Activated T-helper 1 cell treated with Interleukin-2 at 50 U/mL for 16 hours (primary cell): ENCODE data around the gene PIGN.

Experiments used
- DNase-seq: peaks from one replicate; pipeline ENCODE4 v3.0.0-alpha.2; 2020; ENCODE audit warnings: low read depth

PIGN gene, protein sequence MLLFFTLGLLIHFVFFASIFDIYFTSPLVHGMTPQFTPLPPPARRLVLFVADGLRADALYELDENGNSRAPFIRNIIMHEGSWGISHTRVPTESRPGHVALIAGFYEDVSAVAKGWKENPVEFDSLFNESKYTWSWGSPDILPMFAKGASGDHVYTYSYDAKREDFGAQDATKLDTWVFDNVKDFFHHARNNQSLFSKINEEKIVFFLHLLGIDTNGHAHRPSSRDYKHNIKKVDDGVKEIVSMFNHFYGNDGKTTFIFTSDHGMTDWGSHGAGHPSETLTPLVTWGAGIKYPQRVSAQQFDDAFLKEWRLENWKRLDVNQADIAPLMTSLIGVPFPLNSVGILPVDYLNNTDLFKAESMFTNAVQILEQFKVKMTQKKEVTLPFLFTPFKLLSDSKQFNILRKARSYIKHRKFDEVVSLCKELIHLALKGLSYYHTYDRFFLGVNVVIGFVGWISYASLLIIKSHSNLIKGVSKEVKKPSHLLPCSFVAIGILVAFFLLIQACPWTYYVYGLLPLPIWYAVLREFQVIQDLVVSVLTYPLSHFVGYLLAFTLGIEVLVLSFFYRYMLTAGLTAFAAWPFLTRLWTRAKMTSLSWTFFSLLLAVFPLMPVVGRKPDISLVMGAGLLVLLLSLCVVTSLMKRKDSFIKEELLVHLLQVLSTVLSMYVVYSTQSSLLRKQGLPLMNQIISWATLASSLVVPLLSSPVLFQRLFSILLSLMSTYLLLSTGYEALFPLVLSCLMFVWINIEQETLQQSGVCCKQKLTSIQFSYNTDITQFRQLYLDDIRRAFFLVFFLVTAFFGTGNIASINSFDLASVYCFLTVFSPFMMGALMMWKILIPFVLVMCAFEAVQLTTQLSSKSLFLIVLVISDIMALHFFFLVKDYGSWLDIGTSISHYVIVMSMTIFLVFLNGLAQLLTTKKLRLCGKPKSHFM

DNA sequence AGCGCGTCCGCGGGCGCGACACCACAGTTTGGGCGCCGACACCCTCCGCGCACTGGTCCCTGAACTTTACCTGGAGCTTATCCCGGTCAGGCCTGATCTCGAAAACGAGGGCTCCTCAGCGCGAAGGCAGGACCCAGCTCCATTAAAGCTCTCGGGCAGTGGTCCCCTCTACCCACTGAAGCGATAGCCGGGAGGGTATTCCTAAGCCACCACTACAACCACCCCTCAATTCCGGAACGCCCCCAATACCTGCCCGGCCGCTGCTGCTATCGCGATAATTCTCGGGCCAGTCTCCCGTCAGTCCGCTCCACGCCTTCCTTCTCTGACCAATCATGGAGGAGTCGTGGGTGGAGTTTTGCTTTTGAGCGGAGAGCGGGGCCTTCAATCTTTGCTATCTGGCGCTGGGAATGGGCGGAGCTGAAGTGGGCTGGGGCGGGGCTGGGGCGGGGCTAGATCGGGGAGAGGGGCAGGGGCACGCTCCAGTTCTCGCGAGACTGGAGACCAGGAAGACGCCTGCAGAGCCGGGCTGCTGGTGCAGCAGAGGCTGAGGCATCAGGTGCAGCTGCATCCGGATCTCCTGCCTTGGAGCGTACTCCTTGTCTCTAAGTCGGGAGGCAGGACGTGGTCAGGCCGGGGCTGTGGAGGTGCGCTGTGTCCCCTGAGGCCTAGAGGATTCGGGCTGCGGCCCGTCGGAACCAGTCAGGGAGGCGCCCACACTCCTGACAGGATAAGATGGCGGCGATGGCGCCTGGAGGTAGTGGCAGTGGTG, at the start of gene PIGN, which contains the start of gene RELCH:
TSS of gene PIGN (minus strand) at position 283 of the 769 bp plus-strand sequence. CDS start 25,703 bp downstream, outside the sequence.
TSS of gene RELCH (plus strand) at position 482 of the 769 bp plus-strand sequence. CDS start at position 733, 251 bp downstream.
- peak; percentile 87 for DNase-seq

DNA sequence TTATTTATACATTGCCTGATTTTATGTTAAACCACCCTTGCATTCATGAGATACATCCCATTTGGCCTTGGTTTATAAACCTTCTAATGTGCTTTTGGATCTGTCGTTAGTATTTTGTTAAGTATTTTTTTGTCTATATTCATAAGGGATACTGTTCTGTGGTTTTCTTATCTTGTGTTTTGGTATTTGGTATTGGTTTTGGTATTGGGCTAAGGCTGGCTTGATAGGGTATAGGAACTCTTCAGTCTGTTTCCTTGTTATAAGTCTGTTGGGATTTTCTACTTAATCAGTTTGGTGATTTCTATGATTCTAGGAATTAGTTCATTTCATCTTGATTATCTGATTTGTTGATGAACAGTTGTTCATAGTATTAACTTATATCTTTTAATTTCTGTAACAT, 49.4 kb upstream of the PIGN start:
- no peak for DNase-seq

DNA sequence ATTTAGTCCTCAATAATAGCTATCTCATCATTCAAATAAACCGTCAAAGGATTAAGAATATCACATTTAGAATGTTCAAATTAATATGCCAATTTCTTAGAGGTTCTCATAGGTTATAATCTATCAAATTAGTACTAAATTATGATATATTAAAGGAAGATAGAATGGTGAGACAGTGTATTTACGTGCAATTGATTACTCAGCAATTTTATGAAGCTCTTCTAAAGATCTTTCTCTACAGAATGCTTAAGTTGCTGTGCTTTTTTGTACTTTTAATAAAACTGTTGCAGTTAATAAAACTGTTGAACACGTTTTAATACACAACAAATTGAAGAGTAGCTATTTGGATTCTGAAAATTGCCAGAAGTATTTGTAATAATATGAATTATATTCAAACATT, 39.2 kb upstream of the PIGN start:
- no peak for DNase-seq

DNA sequence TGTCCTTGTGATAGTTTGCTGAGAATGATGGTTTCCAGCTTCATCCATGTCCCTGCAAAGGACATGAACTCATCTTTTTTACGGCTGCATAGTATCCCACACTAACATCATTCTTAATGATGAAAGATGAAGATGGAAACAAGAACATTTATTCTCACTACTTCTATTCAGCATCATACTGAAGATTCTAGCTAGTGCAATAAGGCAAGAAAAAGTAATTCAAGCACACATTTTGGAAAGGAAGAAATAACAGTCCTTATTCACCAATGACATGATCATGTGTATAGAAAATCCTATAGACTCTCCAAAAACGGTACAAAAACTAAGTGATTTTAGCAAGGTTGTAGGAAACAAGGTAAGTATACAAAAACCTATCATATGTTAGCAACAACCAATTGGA, 37.4 kb upstream of the PIGN start:
- DNase-seq = no peak

DNA sequence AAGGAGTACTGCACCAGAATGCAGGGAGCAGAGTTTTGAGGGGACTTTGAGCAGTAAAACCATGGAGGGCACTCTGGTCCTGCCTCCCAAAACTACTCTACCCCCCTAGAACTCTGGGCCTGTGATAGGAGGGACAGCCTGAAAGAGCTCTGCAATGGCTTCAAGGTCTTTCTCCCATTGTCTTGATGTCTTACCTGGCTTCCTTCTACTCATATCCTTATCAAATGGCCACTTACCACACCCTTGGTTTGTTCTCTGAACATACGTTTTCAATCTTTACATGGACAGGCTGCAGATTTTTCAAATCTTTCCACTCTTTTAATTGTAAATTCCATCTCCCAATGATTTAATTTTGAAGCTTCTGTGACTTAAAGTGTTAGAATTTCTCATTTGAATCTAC, 27.9 kb upstream of the PIGN start:
- DNase-seq = no peak

DNA sequence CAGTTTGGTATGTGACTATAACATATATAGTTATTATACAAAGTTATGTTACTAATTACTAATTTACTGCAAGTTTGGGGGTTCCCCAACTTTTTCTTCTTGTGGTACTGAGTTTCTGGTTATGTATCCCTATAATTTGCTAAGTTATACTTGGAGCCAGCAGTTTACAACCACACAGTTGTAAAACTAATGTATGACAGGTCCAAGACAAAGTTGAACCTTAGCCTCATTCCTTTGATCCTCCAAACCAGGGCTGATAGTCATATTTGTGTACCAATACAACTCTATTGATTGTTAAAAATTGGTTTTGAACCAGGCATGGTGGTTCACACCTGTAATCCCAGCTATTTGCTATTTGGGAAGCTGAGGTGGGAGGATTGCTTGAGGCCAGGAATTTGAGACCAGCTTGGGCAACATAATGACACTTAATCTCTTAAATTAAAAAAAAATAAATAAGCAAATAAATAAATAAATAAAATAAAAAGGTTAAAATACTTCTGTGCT, 24.5 kb upstream of the PIGN start:
- DNase-seq = no peak

DNA sequence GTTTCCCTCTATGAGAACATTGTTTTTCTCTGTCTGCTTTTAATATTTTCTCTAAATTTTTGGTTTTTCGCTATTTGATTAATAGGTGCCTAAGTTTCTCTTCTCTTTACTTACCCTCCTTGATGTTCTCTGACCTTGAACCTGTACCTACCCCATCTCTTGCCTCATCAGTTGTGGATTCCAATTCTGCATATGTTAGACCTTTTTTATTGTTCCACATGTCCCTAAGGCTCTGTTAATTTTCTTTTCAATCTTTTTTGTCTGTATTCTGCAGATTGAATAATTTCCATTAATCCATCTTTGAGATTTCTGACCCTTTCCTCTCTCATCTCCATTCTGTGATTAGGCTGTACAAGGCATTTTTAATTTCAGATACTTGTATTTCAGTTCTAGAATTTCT, 23.3 kb upstream of the PIGN start:
- no peak for DNase-seq

DNA sequence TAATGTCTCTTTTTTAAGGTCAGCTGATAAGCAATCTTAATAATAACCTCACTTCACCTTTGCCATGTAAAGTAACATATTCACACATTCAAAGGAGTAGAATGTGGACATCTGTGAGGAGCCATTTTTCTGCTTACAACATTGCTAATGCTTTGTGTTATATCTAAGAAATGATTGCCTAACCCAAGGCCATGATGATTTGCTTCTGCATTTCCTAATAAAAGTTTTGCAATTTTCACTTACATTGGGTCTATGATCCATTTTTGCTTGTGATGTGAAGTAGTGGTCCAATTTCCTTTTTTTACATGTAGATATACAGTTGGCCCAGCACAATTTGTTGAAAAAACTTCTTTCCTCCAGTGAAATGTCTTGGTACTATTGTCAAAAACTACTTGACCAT, 22.2 kb upstream of the PIGN start:
- no peak for DNase-seq

DNA sequence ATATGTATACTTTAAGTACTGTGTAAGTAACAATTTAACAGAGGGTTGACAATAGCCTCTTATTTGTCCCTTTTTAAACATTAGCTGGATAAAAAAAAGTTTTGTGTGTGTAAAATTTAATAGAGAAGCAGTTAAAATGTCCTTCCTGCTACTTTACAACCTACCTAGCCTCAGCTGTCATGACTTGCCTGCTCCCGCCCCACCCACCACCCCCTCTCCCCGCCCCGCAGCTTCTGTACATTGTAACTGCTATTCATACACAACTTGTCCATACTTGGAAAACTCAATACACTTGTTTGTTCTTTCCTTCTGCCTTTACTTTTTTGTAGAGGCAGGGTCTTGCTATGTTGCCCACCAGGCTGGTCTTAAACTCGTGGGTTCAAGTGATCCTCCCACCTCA, 19.7 kb upstream of the PIGN start:
- no peak for DNase-seq

DNA sequence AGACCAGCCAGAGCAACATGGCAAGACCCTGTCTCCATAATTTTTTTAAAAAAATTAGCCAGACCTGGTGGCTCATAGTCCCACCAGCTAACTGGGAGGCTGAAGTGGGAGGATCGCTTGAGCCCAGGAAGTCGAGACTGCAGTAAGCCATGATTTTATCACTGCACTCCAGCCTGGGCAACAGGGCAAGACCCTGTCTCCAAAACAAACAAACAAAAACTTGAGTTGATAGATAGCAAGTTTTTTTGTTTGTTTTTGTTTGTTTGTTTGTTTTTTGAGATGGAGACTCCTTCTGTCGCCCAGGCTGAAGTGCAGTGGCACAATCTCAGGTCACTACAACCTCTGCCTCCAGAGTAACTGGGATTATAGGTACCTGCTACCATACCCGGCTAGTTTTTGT, 19.0 kb upstream of the PIGN start:
- DNase-seq = no peak

DNA sequence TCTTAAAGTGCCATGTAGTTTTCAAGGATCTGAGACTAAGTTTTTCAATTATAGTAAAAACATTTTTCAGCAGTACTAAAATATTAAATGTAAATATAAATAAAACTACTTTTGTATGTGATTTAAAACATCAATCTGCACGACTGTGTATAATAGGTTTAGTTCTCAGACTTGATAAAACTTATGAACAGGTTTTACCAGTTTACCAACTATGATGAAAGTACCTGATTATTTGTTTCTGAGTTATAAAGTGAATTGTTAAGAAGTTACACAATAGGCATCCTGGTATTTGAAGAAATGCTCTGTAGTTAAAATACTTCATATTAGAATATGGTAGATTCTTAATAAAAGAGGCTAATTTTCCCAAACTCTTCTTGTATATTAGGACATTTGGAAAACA, 15.0 kb upstream of the PIGN start:
- no peak for DNase-seq

DNA sequence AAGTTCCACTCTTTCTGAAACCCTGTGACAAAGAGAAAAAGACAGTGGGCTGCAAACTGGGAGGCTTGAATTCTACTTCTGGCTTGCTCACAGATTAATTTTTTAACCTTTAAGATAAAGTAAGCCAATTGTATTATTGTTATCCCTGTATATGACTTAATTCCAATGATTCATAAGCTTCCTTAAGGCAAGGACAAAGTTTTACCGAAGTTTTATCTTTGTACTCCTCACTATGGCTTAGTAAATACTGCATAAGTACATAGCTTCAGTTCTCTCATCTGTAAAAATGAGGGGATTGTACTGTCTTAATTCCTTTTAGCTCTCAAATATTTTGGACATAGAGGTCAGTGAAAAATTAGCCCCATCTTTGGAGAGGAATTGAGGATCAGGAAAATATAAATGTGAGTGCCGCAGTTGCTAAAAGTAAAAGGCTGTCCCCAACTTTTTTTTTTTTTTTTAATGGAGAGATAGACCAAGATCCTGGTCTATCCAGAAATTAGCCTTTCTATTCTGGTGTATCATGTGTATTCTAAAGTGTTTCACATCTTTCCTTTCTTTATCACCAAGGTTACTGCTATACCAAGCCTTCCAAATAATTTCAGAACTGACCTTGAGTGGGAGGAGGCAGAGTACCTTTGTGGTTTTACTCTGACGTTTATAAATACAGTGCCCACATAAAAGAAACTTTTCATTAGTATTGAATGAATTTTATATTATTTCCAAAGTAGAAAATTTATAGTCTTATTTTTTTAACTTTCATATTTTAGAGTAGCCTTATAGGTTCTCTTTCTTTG, 13.5 kb upstream of the PIGN start:
- no peak for DNase-seq

DNA sequence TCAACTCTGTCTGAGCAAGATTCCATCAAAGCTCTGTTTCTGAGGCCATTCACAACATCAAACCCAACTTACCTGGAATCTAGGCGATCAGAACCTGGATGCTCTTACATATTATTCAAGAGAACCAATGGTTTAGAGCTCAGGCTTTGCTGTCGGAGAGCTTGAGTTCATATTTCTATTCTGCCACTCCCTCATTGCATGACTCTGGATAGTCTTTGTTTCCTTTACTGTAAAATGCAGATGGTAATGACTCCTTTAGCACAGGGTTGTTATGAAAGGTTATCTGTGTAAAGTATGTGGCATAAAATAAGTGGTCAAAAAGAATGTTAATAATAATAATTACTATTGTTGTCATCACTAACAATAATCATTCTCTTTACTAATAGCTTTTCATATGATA, 12.8 kb upstream of the PIGN start:
- DNase-seq = no peak

DNA sequence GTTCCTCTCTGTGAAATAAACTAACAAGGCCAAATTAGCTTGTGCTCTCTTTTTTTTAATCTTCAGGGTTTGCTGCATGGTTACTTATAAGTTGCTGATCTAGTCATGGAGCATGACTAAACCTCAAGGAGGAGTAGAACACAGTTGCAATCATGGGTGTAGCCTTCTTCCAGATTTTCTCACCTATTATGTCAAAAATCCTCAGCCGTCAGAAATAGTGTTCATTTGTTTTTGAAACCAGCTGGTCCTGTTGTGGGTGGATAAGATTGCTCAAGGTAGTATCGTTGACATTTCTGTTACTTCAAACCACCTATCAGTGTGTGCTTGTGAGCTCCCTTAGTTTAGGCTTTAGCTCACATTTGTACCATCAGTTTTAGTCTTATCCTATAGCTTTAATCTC, 11.4 kb upstream of the PIGN start:
- no peak for DNase-seq

DNA sequence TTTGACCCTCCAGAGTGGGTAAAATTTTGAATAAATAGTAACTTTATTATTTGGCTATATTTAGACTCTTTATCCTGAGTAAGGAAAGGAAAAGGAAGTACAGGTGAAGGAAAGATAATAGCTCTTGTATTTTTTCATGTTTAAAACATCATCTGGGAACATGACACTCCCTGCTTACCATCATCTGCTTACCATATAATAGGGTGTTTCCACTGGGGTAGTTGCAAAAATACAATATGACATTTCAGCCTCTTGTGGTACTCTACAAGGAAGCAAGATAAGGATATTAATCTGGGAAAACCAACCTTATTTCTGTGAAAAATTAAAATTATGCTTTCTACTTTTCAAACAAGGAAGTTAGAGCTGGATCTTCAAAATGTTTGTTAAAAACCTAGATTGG, 10.1 kb upstream of the PIGN start:
- DNase-seq = no peak

DNA sequence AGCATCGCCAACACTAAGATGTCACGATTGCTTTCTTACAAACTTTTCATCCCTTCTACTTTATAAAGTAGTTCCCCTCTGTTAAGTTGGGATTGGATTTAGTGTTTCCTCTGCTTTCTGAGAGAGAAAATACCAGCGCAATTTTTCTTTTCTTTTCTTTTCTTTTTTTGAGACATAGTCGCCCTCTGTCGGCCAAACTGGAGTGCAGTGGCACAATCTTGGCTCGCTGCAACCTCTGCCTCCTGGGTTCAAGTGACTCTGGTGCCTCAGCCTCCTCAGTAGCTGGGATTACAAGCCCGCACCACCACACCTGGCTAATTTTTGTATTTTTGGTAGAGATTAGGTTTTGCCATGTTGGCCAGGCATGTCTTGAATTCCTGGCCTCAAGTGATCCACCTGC, 9.2 kb upstream of the PIGN start:
- DNase-seq = no peak

DNA sequence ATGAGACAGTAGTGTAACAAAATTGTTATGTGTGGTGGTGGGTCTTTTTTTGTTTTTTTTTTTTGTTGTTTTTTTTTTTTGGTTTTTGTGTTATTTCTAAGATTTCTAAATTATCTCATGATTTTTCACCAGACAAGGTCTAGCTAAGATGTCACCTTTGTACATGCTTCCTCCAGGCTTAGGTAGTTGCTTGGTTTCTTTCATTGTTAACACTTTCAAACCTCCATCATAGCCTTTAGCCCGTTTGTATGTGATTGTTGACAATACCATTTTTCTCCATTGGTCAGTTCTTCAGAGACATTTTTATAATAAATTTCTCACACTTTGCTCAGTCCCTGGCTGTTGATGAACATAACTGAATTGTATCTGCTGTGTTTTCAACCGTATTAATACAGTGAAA, 2.4 kb upstream of the PIGN start:
- no peak for DNase-seq

DNA sequence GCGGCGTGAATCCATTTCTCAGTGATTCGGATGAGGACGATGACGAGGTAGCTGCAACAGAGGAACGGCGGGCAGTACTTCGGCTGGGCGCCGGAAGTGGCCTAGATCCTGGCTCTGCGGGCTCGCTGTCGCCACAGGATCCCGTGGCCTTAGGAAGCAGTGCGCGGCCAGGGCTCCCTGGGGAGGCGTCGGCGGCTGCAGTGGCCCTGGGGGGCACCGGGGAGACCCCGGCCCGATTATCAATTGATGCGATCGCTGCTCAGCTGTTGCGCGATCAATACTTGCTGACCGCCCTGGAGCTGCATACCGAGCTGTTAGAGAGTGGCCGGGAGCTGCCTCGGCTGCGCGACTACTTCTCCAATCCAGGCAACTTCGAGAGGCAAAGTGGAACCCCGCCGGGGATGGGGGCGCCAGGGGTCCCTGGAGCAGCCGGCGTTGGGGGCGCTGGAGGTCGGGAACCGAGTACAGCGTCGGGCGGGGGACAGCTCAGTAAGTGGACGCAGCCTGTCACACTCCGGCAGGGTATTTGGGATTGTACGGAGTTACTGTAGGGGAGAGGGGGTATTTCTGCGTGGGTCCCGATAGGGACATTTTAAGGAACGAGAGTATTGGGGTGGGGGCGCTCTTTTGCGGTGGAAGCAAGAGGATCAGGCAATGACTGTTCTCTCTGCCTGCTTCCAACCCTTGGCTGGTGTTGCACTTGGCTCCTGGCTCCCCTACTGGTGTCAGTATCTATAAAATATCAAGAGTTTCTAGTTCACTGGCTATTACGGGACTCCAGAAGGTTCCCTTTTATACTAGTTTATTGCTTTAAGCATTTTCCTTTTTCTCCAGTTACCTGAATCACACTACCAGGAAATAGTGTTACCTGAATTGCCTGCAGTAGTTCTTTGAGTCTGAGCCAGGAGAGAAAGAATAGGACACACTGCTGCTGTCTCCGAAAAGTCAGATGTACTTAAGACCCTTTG, 971 bp upstream of the PIGN start:
- no peak for DNase-seq

DNA sequence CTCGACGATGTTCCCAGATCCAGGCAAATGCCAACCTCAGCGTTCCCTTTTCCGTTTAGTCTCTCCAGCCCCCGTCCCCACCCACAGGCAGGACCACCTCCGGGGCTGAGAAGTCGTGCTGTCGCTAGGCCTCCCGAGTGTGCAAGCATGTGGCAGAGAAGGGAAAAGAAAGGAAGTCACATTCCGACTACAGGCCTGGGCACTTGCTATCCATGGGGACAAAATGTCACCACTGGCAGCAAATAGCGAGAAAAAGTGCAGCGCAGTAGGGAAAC, 420 bp downstream of the PIGN start:
- no peak for DNase-seq

DNA sequence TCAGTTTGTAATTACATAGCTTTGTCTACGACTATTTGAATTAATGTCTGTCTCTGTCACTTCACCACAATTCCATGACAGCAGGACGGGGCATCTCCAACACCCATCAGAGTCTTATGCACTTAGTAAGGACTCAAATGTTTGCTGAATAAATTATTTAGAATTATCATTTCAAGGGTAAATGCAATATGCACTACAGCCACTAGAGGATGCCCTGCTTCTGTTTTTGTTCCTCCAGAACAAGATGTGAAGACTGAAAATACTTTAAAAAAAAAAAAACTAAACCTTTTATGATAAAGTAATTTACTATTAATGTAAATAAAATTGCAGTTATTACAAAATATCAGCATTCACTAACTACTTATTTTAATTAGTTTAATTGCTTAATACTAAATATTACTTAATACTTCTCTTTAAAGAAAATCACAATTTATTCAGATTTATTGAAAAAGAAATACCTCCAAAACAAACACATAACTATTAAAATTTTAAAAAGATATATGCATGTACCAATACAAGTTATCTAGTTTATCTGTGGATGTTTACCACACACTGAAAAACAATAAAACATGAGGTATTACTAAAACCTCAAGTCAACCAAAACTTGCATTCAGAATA, 3.2 kb downstream of the PIGN start:
- DNase-seq = no peak
